HG03108 (cell line): Measurements from ENCODE around the gene ABRAXAS1.

Experiments used
- ATAC-seq: cut with Tn5 transposase; IDR thresholded peaks from one replicate; pipeline ENCODE4 v1.9.1; 2021; ENCODE audit warnings: moderate library complexity; ENCODE audit not compliant: unreplicated experiment

Gene ABRAXAS1

DNA sequence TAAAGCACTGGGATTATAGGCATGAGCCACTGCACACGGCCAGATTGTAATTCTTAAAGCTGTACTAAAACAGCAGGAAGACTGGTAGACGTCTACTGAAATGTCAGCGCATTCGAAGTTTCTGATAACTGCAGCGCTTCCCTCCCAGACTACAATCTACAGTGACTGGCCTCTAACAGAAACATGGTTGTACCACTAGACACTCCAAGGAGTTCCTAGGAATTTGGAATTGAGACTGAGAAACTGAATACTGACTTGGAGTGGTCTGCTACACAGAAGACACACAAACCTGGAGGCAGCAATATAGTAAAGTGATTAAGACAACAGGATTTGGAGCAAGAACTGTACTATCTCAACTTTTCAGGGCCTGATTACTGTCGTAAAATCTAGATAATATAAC, 30.2 kb downstream of the ABRAXAS1 start:
- no peak for ATAC-seq

DNA sequence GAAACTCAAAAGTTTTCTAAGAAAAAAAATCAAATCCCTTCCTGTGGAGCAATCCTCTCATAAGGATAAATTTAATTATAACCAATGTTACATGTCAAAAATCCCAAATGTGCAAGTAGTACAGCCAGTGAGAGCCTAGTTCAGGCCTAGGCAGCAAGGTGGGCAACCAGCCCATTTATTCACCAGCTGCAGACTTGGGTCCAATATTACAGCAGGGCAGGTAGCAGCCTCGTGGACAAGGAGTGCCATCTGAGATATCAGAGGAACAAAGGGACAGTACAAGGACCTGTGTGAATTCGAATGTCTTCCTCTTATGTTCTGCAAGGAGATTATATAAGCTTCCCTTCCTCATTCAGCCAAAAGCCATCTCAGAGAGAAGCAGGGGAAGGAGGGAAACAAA, 35.9 kb downstream of the ABRAXAS1 start:
- ATAC-seq = no peak

DNA sequence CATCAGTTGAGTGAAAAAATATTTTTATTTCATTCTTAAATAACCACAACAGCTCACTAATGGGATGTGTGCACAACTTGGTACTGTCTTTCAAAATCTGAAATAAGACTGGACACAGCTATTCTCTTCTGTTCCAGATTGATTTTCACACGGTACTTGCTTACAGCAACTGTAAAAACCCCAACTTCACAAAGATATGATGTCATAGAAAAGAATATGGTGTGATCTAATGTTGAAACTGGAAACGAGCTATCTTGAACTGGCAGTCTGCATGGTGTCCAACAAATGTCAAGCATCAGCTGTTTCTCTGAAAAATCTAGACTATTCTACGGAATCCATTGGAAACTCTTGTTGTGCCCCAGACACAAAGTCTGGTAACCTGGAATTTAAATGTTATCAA, 44.0 kb downstream of the ABRAXAS1 start:
- ATAC-seq = no peak

DNA sequence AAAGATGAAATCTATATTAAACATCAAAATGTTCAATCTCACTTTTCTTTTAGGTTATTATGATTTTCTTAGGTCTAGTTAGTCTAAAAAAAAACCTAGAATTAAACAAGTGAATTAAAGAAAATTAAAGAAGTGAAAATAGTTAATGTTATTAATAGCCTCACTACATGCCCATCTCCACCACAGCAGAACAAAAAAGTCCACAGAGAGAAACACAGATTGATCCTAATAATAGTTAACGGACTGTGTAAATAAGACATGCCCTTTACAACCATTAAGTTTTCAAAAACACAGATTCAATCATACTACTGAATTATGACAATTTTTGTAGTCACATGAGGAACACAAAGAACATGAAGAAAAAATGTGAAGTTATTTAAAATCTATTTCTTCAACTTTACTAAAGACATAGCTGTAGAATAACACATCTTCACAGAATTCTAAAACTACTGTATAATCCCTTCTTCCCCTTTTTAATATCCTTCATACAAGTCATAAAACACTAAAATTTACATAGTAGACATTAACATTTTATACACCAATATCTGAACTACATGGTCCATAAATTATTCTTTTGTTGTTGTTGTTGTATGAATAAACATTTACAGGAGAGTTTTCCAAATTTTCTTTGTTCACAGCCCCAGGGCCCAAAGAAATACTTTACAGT, 44.6 kb downstream of the ABRAXAS1 start:
- ATAC-seq = no peak

DNA sequence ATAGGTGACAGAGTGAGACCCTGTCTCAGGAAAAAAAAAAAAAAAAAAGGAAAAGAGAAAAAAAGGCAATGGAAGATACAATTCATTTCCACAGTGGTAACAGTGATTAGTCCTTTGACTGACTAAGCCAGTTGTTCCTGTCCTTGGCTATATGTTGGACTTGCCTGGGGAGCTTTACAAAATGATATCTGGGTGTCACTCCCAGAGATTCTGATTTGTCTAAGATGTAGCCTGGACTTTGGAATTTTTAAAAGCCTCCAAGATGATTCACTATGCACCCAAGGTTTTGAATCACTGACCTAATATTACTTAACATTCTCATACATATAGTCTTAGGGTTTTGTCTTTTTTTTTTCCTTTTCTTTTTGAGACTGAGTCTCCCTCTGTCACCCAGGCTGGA, 46.2 kb downstream of the ABRAXAS1 start:
- no peak for ATAC-seq

DNA sequence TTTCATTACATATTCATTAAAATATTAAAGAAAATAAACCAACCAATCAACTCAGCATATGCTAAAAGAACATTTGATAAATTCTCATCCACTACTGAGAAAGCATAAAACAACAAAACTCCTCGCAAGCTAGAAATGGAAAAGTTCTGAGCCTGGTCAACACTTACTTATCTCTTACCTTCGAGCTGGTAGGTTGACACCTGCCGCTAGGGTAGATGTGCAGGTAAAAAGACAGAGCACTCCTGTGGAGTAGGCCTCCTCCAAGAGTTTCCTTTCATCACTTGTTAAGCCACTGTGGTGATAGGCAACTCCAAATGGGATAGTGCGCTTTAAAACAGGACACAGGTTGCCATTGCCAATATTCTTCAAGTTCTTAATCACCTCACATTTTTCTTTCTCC, 48.2 kb downstream of the ABRAXAS1 start:
- ATAC-seq = no peak

DNA sequence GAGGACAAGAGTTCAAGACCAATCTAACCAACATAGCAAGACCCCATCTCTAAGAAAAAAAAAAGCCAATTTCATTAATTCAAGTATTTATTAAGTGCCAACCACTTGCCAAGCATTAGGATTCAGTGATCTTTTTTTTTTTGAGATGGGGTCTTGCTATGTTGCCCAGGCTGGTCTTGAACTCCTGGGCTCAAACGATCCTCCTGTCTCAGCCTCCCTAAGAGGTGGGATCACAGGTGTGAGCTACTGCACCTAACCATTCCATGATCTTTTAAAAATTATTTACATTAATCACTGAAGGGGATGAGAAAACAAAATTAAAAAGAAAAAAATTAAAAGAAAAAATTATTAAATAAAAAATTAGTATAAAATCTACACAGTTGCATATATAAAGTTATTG, 53.7 kb downstream of the ABRAXAS1 start:
- ATAC-seq = no peak

DNA sequence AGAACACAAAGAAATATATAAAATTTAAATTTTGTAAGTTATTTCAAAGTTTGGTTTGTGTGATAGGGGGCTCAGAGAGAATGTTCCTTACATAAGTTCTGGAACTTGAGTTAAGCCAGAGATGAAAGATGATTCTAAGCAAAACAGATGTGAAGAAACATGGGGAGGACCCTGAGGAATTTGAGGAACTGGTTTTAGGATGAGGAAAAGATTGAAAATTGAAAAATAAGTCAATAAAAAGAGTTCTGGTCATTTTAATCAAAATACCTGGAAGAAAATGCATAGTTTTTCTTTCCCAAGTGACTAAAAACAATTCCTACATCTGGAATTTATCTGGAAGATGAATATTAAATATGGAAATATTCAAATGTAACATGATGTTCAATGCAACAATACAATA, 66.7 kb downstream of the ABRAXAS1 start:
- ATAC-seq = no peak

DNA sequence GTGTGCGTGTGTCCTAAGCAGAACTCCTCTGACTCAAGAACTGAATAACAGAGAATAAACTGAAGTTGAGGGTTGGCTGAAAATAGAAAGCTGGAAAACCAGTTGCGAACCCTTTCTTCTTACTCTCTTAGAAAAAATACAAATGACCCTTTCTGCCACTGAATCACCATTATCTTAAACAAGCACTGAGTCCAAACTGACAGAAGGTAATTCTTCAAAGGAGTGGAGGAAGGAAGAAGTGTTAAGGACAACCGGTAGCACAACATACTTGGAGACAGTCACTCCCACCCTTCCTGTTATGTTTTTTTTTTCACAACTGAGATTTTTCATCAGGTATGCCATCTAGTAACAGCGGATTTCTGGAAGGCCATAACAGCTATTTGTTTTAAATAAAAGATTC, 67.3 kb downstream of the ABRAXAS1 start:
- ATAC-seq = no peak

DNA sequence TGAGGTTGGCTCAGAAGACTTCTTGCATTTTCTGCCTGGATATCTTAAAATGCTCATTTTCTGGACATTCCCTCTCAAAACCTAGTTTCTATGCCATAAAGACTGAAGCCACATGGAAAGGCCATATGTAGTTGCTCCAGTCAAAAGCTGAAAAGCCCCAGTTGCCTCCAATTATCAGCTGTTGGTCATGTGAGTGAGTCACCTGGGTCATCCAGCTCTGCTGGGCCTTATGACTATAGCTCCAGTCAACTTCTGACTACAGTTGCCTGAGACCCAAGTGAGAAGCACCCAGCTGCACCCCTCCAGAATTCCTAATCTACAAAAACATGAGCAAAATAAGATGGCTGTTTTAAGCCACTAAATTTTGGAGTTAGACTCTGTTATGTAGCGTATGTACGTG, 71.2 kb downstream of the ABRAXAS1 start:
- ATAC-seq = no peak
